Stimulated activated CD4-positive, alpha-beta T cell treated with anti-CD3 and anti-CD28 coated beads, TNF-alpha, amount 100 ng/mL, for 48 hours (primary cell): Measurements from ENCODE around the gene PANK4.

ENCODE experiments used
- DNase-seq, 3 donors: peaks; one replicate each; pipeline ENCODE4 v3.0.0-alpha.2; 2020; ENCODE audit warnings: low read depth in 3 of 3

PANK4 gene

GRCh38 chr1:2497891-2498290 lies 28.5 kb downstream of the PANK4 start:
- no peak for DNase-seq

- no peak for DNase-seq
Measured at GRCh38 chr1:2496746-2497145, 29.6 kb downstream of the PANK4 start.

GRCh38 chr1:2496087-2496622 lies 30.2 kb downstream of the PANK4 start:
- no peak for DNase-seq

GRCh38 chr1:2495546-2495945 lies 30.9 kb downstream of the PANK4 start:
- no peak for DNase-seq

GRCh38 chr1:2495026-2495425 lies 31.4 kb downstream of the PANK4 start:
- DNase-seq: no peak

- DNase-seq: no peak
Measured at GRCh38 chr1:2494323-2494693, 32.1 kb downstream of the PANK4 start.

GRCh38 chr1:2493691-2494322 lies 32.6 kb downstream of the PANK4 start:
- DNase-seq: no peak

GRCh38 chr1:2493218-2493617 lies 33.2 kb downstream of the PANK4 start:
- DNase-seq: no peak

- no peak for DNase-seq
Measured at GRCh38 chr1:2492091-2492490, 34.3 kb downstream of the PANK4 start.

- no peak for DNase-seq
Measured at GRCh38 chr1:2489615-2490014, 36.8 kb downstream of the PANK4 start.

GRCh38 chr1:2488688-2489087 lies 37.7 kb downstream of the PANK4 start:
- DNase-seq: no peak

GRCh38 chr1:2486558-2486957 lies 39.8 kb downstream of the PANK4 start:
- DNase-seq: no peak

- no peak for DNase-seq
Measured at GRCh38 chr1:2486041-2486440, 40.4 kb downstream of the PANK4 start.

- DNase-seq: no peak
Measured at GRCh38 chr1:2483970-2484369, 42.4 kb downstream of the PANK4 start.

GRCh38 chr1:2483026-2483425 lies 43.4 kb downstream of the PANK4 start:
- no peak for DNase-seq

- DNase-seq: no peak
Measured at GRCh38 chr1:2482588-2482987, 43.8 kb downstream of the PANK4 start.

GRCh38 chr1:2481885-2482284 lies 44.5 kb downstream of the PANK4 start:
- no peak for DNase-seq

- no peak for DNase-seq
Measured at GRCh38 chr1:2480986-2481364, 45.4 kb downstream of the PANK4 start.

GRCh38 chr1:2480236-2480985 lies 46.0 kb downstream of the PANK4 start:
- no peak for DNase-seq

GRCh38 chr1:2479618-2480017 lies 46.8 kb downstream of the PANK4 start:
- no peak for DNase-seq

GRCh38 chr1:2479186-2479585 lies 47.2 kb downstream of the PANK4 start:
- DNase-seq: no peak

GRCh38 chr1:2477791-2478499 lies 48.5 kb downstream of the PANK4 start:
- no peak for DNase-seq

- DNase-seq: no peak
Measured at GRCh38 chr1:2477309-2477708, 49.1 kb downstream of the PANK4 start.
